Activated T-cell treated with anti-CD3 and anti-CD28 coated beads for 4 hours (primary cell): ENCODE results near the gene EEF1A2.

Experiments
- DNase-seq: peaks from one replicate; pipeline ENCODE4 v3.0.0-alpha.2; 2020

Gene EEF1A2

DNA sequence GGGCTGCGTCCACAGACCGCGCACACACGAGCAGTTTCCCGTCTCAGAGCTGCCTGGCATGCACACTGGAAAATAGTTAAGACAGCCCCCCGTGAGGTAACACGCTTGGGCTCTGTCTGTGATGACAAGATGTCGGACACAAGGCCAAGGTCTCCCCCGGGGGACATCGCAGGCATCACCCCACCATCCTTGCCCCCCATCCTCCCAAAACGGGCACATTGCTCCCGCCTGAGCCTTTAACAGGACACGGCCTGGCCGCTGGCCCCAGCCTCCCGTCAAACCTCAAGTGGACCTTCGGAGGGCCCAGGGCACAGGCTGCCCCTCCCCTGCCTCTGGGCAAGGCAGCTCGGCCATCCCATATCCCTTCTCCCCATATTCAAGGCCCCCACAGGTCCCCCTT, 32.0 kb downstream of the EEF1A2 start:
- no peak for DNase-seq

DNA sequence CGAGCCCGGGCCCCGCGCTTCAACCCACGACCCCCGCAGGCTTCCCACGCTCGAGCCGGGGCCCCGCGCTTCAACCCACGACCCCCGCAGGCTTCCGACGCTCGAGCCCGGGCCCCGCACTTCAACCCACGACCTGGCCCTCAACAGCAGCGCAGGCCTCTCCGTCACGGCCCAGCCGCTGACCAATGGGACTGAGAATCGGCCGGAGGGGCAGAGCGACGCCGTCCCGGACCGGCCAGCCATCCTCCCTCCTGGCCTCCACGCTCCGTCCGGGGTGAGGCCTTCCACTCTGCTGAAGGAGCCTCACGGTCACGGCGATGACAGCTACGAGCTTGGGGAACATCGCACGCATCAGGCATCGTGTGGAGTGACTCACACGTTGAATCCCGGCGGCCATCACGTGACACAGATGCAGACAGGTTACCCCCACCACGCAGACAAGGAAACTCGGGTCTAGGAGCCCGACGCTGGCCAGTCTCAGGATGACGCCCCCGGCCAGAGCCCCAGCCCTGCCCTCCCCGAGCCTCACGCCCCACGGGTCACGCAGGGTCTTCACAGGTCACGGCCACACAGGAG, 32.5 kb downstream of the EEF1A2 start:
- no peak for DNase-seq

DNA sequence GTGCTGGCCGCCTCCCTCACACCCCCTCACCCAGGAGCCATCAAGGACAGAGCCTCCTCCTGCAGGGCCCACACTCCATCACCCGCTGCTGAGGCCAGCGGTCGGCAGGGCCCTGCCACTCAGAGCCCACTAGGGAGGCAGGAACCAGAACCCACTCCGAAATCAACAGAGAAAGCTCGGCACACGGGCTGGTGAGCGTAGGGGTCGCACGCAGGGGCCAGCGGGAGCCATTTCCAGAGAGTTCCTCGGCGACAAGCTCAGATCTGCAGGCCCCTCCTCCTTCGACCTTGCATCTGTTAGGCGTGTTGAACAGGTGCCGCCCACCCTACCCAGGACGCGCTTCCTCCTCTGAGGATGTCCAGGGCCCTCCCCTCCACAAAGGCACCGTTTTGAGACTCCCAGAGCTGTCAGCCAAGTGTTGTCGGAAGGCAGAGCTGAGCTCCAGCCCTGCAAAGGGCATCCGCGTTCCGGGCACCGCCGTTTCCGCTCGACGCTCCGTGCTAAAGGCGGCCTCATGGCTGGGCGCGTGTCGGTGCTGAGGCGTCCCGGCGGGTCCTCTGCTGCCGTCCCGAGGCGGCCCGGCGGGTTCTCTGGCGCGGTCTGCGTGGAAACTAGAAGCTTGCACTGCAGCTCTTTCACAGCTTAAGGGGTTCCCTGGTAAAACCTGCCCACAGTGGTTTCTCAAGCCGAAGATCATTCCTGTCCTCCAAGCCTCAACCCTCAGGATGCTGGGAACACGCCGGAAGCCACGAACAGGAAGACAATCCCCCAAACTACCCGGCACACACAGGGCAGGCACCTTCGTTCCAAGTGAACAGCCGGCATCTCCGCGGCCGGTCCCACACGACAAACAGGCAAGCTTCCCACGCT, 33.3 kb downstream of the EEF1A2 start:
- DNase-seq, result no peak

DNA sequence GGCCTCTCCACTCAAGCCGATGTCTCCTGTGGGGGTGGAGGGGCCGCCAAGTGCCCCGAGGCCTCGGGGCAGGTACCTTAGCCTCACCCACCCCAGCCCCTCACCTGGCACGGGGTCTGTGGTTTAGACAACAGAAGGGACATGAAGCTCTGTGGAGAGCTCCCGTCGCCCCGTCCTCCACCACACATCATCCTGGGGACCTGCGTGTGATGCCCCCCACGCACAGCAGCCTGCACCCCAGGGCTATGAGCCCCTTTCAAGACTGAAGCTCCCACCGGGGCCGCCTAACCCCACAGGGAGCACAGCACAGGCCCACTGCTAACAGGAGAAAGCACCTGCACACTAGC, 34.6 kb downstream of the EEF1A2 start:
- DNase-seq, result no peak

DNA sequence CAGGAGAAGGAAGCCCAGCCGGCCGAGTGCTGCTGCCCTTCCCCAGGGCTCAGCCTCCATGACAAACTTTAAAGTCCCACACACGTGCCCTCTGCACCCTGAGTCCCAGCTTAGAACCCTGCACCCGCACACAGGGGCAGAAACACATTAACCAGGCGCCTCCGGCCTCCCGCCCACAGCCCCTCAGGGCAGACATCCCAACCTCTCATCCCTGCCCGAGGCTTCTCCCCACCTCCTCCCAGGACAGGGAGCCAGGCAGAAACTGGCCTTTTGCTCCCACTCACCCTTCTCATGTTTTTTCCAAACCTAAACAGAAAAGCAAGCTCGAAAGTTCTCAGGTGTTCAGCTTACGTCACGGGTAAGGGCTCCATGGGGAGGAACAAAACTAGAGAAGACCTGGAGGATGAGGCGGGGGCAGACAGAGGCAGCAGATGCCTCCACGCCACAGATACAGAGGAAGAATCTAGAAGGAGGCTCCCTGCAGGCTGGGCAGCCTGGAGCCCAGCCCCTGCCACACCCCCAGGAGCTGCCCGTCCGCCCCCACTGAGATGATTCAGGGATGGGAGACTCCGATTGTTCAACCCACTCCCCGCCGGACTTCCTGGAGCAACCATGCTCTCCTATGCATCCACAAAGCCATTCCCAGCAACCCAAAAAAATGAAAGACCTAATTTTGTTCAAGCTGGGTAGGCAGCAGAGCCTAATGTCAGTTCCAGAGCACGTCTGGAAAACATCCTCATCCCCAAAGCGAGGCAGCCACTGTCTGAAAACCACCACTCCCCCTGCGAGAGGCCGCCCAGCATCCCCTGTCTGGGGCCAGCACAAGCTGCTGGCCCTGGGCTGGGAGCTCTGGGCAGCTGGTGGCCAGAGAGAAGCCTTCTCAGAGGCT, 35.2 kb downstream of the EEF1A2 start:
- no peak for DNase-seq

DNA sequence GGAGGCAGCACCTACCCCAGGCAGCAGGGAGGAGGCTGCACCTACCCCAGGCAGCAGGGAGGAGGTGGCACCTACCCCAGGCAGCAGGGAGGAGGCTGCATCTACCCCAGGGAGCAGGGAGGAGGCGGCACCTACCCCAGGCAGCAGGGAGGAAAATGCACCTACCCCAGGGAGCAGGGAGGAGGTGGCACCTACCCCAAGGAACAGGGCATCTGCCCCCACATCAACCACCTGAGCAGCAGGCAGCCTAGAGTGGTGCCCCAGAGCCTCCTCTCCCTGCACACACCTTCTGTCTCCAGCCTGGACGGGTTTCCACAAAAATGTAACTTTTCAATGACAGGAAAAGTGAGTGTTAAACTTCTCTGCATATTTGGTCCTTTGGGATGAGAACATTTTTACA, 36.6 kb downstream of the EEF1A2 start:
- no peak for DNase-seq

DNA sequence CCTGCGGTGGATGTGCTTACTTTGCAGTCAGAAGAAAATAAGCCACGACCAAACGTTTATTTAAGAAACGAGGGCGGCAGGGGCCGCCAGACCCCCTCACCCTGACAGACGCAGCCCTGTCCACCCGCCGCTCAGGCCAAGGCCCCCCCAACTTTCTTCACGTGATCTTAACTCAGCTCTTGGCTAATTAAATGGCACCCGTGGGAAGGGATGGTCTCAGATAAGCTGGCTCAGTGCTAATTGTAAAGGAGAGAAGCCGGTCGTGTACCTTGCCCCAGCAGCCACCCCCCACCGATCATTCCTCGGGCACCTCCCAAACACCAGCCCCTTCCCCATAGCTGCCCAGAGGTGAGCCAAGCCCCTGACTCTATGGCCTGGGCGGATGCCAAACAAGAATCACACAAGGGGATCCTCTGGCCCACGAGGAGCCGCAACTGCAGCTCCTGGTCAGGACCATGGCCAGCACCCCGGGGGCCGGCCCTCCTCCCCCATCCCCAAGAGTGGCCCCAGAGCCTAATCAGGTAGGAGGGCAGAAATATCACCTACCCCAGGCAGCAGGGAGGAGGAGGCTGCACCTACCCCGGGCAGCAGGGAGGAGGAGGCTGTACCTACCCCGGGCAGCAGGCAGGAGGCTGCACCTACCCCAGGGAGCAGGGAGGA, 37.6 kb downstream of the EEF1A2 start:
- DNase-seq, result no peak

DNA sequence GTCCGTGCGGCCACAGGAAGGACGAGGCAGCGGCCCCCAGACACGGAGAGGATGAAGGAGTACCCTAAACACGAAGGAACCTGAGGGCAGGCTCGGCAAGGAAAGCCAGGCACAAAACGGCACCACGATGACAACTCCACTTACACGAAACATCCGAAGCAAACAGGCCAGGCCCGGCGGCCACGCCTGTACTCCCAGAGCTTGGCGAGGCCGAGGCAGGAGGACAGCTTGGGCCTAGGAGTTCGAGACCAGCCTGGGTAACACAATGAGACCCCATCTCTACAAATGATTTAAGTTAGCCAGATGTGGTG, 39.9 kb downstream of the EEF1A2 start:
- no peak for DNase-seq

DNA sequence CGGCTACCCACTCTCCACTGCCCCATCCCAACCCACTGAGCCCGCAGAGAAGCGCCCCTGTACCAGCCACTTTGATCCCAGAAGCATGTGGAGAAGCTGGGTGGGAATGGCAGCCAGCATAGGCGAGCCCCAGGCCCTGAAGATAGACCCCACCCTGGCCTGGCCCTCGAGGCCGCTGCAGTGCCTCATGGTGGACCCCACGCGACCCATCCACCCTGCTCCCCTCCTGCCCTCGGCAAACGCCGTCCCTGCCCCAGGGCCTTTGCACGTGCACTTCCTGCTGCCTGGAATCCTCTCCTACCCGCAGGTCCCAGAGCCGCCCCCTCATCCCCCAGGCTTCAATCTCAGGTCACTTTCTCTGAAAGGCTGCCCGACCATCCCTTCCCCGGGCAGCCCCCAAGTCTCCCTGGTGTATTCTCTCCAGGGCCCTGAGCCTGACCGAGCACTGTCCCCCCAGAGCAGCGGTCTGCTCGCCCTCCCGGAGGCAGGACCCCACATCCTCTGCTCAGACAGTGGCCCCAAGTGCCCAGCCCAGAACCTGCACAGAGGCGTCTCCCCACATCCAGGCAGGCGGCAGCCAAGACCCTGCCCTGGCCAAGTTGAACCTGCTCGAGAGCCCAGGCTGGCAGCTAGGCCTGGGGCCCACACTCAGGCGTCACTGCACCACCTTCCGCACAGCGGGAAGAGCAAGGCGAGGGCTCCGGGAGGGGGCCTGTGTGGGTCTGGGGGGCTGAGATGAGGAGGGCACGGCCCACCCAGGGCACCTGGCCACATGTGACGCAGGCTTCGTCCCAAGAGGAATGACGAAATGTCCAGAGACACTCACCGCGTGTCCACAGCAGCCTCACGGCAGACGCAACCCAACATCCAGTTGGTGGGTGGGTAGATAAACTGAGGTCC, 40.5 kb downstream of the EEF1A2 start:
- no peak for DNase-seq

DNA sequence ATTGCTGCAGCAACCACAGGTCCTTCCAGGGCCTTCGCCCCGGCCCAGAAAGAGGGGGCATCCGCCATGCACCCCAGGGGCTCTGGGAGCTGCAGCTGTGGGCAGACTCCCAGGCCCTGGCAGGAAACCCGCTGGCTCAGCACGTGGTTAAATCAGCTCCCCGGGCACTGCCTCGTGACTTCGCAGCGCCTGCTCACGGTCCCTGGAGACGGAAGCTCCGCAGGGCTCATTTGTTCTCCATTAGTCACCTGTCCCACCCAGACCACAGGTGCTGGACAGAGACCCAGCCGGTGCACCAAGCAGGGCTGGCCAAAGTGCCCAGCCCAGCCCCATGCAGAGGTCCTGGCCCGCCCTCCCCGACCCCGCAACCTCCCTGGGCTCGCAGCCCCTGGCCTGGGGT, 41.1 kb downstream of the EEF1A2 start:
- DNase-seq, result no peak

DNA sequence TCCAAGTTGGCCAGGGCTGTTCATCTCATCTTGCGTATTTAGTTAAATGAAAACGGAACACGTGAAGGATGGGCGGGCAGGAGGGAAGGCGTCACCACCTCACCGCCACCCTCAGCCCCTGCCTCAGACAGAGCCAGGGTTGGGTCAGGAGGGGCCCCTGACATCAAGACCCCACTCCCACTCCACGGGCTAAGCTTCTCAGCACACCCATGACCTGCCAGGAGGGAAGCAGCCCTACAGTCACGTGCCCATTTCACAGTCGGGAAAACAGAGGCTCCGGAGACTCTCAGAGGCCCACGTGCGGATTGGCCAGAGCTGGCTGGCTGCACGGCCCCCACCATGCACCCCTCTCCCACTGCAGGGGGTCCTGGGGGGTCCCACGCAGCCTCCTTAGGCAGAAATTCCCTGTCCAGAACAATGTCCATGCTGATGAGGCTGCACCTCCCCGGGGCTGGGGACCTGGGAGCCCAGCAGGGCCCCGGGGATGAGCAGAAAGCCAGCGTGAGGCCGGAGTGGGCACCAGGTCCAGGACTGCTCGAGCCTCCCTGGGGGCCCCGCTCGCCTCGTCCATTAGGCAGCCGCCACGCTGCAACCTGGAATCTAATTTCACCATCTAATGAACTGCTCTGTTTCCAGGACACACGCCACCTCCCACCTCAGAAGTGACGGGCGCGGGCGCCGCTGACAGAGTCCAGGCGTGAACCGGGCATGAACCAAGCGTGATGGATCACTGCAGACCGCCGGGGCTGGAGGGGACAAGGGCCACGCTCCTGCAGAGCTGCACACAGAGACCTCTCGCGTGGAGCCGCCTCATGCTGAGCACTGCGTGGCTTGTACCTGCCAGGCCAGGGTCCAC, 42.2 kb downstream of the EEF1A2 start:
- no peak for DNase-seq

DNA sequence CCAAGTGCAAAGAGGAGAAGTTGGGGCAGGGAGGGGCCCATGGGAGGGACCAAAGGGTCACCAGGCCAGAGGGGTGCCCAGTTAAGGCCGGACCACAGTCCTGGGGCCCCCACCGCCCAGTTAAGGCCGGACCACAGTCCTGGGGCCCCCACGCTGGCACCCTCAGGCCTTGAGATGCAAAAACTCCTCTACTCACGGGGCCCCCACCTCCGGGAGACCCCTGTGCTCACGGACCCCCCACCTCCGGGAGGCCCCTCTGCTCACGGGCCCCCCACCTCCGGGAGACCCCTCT, 43.4 kb downstream of the EEF1A2 start:
- no peak for DNase-seq

DNA sequence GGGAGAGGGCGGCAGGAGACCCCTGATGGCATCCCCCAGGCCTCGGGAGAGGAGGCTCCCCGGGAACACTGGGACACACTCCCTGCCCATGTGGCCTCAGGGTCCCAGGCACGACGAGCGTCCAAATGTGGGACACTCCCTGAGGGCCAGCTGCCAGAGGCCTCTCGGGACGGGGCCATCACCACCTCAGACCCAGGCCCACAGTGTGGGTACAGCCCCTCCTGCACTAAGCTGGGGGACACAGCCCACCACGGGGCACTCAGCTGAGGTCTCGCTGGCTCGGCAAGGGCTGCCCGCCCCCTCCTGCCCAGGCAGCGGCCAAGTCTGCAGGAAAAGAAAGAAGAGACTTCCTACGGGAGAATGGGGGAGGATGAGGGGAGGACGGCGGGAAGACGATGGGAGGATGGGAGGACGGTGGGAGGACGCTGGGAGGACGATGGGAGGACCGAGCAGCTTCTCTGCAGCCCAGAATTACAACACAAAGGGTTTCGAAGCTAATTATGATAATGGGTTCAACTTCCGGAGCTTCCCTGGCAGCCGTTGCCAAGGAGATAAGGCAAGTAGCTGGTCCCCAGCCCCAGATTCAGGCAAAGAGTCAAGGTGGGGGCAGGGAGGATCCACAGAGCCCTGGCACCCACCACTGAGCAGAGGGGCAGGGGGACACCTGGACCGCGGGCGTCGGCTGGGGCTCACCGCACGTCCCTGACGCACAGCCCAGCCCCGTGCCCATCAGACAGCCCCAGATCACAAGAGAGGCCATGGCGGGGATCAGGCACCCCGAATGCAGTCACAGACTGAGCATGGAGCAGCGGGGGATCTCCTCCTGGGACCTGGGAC, 43.9 kb downstream of the EEF1A2 start:
- DNase-seq, result no peak

DNA sequence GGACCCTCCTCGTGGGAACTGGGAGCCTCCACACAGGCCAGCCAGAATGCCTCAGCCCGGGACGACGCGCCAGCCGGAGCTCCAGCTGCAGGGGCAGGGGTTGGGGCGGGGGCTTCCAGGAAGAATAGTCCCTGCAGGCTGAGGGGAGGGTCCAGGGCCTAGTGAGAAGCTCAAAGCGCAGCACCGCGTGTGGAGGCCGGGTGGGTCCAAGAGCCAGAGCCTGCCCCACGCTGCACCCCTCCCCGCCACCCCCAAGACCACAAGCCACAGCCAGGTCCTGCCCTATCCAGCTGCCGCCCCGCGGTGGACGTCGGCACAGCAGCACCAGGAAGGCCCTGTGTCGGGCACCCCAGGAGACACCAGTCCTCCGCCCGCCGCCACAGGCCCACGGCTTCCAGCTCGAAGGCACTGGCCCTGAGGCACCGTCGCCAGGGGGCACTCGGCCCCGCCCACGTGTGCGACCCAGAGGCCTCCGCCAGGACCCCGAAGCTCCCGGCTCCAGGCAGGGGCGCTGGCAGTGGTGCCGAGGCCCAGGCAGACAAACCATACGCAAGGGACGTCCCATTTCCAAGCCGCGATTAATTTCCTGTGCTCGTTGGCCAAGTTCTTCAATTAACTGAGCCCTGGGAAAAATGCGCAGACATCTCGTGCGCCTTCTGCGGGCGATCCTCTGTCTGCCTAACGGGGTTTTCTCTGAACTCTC, 45.9 kb downstream of the EEF1A2 start:
- DNase-seq, result no peak

DNA sequence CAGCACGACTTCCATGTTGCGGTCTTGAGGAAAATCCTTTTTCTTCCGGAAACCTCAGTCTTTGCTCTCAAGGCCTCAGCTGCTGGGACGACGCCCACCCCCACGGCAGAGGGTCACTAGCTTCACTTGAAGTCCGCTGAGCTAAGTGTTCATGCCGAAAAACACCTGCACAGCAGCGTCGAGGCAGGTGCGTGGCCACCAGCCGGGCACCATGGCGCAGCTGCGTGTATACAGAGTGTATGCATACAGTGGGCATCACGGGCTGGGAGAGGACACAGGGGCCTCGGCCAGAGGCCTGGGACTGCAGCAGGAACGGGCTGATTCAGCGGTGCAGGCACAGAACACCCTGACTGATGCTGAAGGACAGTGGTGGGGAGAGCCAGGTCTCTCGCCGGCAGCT, 46.5 kb downstream of the EEF1A2 start:
- DNase-seq, result no peak

DNA sequence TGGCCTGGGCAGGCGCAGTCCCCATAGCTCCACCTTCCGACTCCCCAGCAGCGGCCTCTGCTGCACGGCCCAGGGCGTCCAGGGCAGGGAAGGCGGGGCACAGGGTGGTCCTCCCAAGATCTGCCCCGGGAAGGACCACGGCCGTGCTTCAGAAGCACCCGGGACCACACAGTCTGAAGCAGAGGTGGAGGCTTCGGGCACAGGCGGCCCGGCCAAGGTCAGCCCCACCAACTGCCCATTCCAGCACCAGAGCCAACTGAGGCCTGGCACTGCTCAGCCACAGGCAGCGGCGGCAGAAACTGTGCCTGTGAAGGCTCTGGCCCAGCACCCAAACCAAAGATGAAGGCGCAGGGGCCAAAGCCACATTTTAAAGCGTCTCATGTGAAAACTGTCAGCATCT, 47.1 kb downstream of the EEF1A2 start:
- DNase-seq, result no peak

DNA sequence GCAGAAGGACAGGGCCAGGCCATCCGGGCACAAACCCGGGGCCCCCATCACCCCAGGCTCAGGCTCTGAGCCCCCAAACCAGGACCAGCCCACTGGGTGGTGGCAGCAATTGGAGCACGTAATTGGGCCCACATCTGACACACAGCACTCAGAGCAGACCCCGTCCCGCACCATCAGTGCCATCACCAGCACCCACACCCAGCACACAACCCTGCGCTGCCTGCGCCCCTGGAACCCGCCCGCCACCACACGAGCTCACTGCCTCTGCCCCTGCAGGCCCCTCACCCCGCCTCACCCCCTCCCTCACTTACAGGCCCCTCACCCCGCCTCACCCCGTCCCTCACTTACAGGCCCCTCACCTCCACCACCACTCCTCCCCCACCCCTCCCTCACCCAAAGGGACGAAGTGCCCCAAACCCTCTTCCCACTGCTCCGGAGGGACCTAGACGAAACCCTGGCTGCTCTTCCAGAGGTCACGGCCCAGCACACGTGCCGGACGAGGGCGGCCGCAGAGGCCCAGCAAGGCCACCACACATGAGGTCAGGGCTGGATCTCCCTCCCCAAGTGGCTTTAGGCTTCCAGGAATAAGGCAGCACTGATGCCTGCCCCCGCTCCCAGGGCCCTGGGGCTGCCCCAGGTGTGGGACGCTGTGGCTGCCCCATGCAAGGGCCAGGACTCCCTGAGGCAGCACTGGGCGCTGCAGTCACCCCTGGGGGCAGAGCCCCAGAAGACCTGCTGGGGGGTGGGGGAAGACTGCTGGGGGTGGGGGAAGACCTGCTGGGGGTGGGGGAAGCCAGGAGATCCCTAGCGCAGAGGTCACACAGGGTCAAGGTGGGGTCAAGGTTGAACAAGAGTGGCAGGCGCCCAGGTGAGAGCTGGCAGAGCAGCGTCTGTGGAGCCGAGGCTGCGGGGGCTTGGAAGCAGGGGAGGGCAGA, 48.8 kb downstream of the EEF1A2 start:
- DNase-seq, result no peak

DNA sequence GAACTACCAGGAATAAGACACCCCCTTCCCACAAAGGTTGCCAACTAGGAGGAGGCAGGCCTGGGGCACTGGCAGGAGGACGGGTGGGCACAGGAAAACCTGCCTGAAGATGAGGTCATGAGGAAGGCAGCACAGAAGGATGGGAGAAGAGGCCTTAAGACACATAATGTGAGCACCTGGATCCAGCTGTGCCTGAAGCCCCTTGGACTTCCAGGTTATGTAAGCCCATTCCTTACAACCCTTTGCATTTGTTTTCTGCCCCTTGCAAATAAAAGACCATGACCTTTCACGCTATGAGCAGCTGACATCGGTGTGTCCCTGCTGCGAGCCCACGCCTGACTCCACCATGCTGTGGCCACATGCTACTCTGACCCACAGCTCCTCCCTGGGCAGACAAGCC, 49.9 kb downstream of the EEF1A2 start:
- no peak for DNase-seq

DNA sequence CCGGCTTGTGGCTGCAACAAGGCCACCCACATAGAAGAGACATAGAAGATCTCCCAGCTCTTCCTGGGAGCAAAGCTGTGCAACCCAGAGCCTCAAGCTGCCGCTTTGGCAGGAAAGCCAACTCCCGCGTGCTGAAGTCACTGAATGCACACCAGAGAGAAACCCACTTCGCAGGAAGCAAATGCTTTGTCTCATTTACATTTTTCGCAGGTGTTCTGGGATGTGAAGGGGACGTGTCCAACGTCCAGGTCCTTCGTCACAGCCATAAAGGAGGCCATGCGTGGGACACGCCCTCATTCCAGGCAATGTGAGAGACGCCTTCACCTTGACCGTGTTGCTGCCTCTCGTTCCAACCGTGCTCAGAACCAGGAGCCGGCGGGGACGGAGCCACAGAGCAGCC, 50.9 kb downstream of the EEF1A2 start:
- DNase-seq, result no peak
